Adrenal gland (tissue), 5 donors: Measurements from ENCODE around the gene TNS1.

ENCODE experiments used
- POLR2A ChIP-seq, 2 donors: fragments of 450-650 bp; IDR thresholded peaks; one replicate each; pipeline ENCODE4 v1.6.1; 2017; ENCODE audit warnings: antibody characterized with exemption in 2 of 2, mild to moderate bottlenecking in 2 of 2, moderate library complexity in 1 of 2
- TF ChIP-seq, protein P1 (sequence below), 6 experiments: fragments of 450-650 bp in 4 of 6; fragments of 200-600 bp in 2 of 6; sonication (generic) in 1 of 6; IDR thresholded peaks; 1 replicate in 5 of 6; 2 replicates in 1 of 6; pipeline versions ENCODE4 v1.5.1 to v1.8.0; 2016 to 2021; ENCODE audit warnings: antibody characterized with exemption in 6 of 6, mild to moderate bottlenecking in 2 of 6, moderate library complexity in 1 of 6
- donor health status: DM: no; HTN: no; CAD: no.

DNA sequence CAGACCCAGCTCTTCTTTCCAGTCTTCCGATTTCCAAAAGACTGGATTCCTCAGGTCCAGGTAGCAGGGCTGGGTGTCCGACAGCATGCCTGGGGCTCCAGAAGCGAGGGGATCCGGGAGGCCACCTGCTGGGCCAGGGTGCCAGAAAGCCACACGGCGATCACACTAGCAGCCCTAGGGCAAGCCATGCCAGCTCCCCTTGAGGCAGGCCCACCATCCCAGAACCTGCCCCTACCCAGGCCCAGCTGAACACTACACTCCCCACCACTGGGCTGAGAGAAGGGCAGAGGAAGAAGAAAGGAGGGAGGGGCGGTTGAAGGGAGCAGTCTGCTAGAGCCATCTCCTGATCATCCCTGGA, 163.1 kb downstream of the TNS1 start:
- TF ChIP-seq, protein P1, sequence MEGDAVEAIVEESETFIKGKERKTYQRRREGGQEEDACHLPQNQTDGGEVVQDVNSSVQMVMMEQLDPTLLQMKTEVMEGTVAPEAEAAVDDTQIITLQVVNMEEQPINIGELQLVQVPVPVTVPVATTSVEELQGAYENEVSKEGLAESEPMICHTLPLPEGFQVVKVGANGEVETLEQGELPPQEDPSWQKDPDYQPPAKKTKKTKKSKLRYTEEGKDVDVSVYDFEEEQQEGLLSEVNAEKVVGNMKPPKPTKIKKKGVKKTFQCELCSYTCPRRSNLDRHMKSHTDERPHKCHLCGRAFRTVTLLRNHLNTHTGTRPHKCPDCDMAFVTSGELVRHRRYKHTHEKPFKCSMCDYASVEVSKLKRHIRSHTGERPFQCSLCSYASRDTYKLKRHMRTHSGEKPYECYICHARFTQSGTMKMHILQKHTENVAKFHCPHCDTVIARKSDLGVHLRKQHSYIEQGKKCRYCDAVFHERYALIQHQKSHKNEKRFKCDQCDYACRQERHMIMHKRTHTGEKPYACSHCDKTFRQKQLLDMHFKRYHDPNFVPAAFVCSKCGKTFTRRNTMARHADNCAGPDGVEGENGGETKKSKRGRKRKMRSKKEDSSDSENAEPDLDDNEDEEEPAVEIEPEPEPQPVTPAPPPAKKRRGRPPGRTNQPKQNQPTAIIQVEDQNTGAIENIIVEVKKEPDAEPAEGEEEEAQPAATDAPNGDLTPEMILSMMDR (IDR thresholded peaks at IDR 0.05) = no peak
- TF ChIP-seq POLR2A (IDR thresholded peaks at IDR 0.05) = no peak
